ENCODE data around the gene LAMA4.

- TF ChIP-seq CTCF (IDR thresholded peaks at IDR 0.05) (no peak), POLR2A (IDR thresholded peaks at IDR 0.05) (no peak)
Observed at GRCh38 chr6:112233847-112234246, 20.5 kb downstream of the LAMA4 start.

Data from testis (tissue), 2 donors.